HepG2 (cell line): Measurements from ENCODE around the gene STX4. TPM values are rescaled to one million over a fixed set of nuclear protein-coding genes. Genes with fewer than 3 reads are reported as not detected.
A peak's percentile ranks its signal among the peaks of the same experiment; 100 is the strongest.

Experiments used
- AKNA ChIP-seq: sonication (generic); formaldehyde crosslinking; IDR thresholded peaks from 2 replicates; pipeline ENCODE4 v1.4.0; 2020; ENCODE audit warnings: missing genetic modification reagents, borderline replicate concordance
- ATF7 ChIP-seq, 2 experiments: fragments of 450-650 bp in 1 of 2; sonication (generic) in 1 of 2; formaldehyde crosslinking in 1 of 2; IDR thresholded peaks; 2 replicates each; pipeline versions ENCODE4 v1.4.0 to v1.6.1; 2016 to 2020; ENCODE audit warnings: antibody characterized with exemption in 1 of 2, mild to moderate bottlenecking in 1 of 2, missing genetic modification reagents in 1 of 2
- E2F1 ChIP-seq: sonication (generic); formaldehyde crosslinking; IDR thresholded peaks from 2 replicates; pipeline ENCODE4 v1.5.0; 2020; ENCODE audit warnings: missing genetic modification reagents
- ELF3 ChIP-seq: IDR thresholded peaks from 2 replicates; pipeline ENCODE4 v1.6.1; 2016; ENCODE audit warnings: missing genetic modification reagents, missing compliant biosample characterization
- IKZF4 ChIP-seq: sonication (generic); formaldehyde crosslinking; IDR thresholded peaks from 2 replicates; pipeline ENCODE4 v1.5.1; 2020; ENCODE audit warnings: borderline replicate concordance, mild to moderate bottlenecking, low read depth, missing genetic modification reagents; ENCODE audit errors: not compliant biosample characterization
- MZF1 ChIP-seq: sonication (generic); formaldehyde crosslinking; IDR thresholded peaks from 2 replicates; pipeline ENCODE4 v1.8.1; 2023; ENCODE audit warnings: mild to moderate bottlenecking, missing genetic modification reagents, borderline replicate concordance
- NR1H2 ChIP-seq: sonication (generic); formaldehyde crosslinking; IDR thresholded peaks from 2 replicates; pipeline ENCODE4 v1.8.1; 2022; ENCODE audit warnings: low read depth, missing genetic modification reagents, borderline replicate concordance
- PAX8 ChIP-seq: sonication (generic); formaldehyde crosslinking; IDR thresholded peaks from 2 replicates; pipeline ENCODE4 v1.8.0; 2022; ENCODE audit warnings: mild to moderate bottlenecking, missing genetic modification reagents, borderline replicate concordance
- PHB2 ChIP-seq: fragments of 450-650 bp; IDR thresholded peaks from 2 replicates; pipeline ENCODE4 v1.6.1; 2018; ENCODE audit not compliant: partially characterized antibody
- PHF8 ChIP-seq: sonication (generic); formaldehyde crosslinking; IDR thresholded peaks from 2 replicates; pipeline ENCODE4 v1.5.0; 2020; ENCODE audit warnings: missing genetic modification reagents
- RBM39 ChIP-seq: fragments of 200-400 bp; formaldehyde crosslinking; IDR thresholded peaks from one replicate; pipeline ENCODE4 v1.6.1; 2018; ENCODE audit warnings: antibody characterized with exemption, mild to moderate bottlenecking, low read depth, low read length; ENCODE audit not compliant: poor library complexity, severe bottlenecking
- SIX4 ChIP-seq: sonication (generic); formaldehyde crosslinking; IDR thresholded peaks from 2 replicates; pipeline ENCODE4 v1.4.0; 2020; ENCODE audit warnings: missing genetic modification reagents
- TGIF2 ChIP-seq: IDR thresholded peaks from 2 replicates; pipeline ENCODE4 v1.6.1; 2016; ENCODE audit warnings: control low read depth, missing compliant biosample characterization
- ZFY ChIP-seq: sonication (generic); formaldehyde crosslinking; IDR thresholded peaks from 2 replicates; pipeline ENCODE4 v1.4.0; 2020; ENCODE audit warnings: missing genetic modification reagents
- ZNF326 ChIP-seq: sonication (generic); formaldehyde crosslinking; IDR thresholded peaks from 2 replicates; pipeline ENCODE4 v1.4.0; 2020; ENCODE audit warnings: missing genetic modification reagents, borderline replicate concordance
- ZNF33A ChIP-seq: sonication (generic); formaldehyde crosslinking; IDR thresholded peaks from 2 replicates; pipeline ENCODE4 v1.5.1; 2020; ENCODE audit warnings: missing genetic modification reagents, mild to moderate bottlenecking, moderate library complexity, borderline replicate concordance
- ZNF569 ChIP-seq: sonication (generic); formaldehyde crosslinking; IDR thresholded peaks from 2 replicates; pipeline ENCODE4 v1.5.0; 2020; ENCODE audit warnings: mild to moderate bottlenecking, missing genetic modification reagents, moderate library complexity, borderline replicate concordance
- polyA plus RNA-seq, 8 experiments: library from polyadenylated mRNA; depleted of rRNA in 3 of 8; stranded (reverse) in 7 of 8; unstranded in 1 of 8; fragments of >200 nt; fragmentation: Illumina TruSeq in 4 of 8; extraction: Trizol in 4 of 8; gene quantifications; 2 replicates each; pipeline versions ENCODE4 v1.2.1 to v1.2.3, GENCODE V29; 2011 to 2016; ENCODE audit warnings: low read depth in 4 of 8, missing spikeins in 1 of 8, mixed read lengths in 1 of 8; ENCODE audit not compliant: insufficient read depth in 1 of 8
- total RNA-seq, 5 experiments: library from RNA; depleted of rRNA; stranded (reverse); fragments of >200 nt; fragmentation: Illumina TruSeq; extraction: Trizol; gene quantifications; 2 replicates each; pipeline ENCODE4 v1.2.3, GENCODE V29; 2016; ENCODE audit warnings: low read depth in 1 of 5
- TF ChIP-seq, protein P1 (sequence below): fragments of 450-650 bp; IDR thresholded peaks from 2 replicates; pipeline ENCODE4 v1.6.1; 2017; ENCODE audit warnings: mild to moderate bottlenecking
- TF ChIP-seq, protein P2 (sequence below): sonication (generic); formaldehyde crosslinking; IDR thresholded peaks from 2 replicates; pipeline ENCODE4 v1.4.0; 2020; ENCODE audit warnings: mild to moderate bottlenecking, low read depth, missing genetic modification reagents

The STX4 gene
- total and polyA plus RNA-seq, 2 of the 13 experiments (the other 11 are each of a cell fraction or from before 2014, with no cell fraction given), result 29.2 to 34.6 TPM

DNA sequence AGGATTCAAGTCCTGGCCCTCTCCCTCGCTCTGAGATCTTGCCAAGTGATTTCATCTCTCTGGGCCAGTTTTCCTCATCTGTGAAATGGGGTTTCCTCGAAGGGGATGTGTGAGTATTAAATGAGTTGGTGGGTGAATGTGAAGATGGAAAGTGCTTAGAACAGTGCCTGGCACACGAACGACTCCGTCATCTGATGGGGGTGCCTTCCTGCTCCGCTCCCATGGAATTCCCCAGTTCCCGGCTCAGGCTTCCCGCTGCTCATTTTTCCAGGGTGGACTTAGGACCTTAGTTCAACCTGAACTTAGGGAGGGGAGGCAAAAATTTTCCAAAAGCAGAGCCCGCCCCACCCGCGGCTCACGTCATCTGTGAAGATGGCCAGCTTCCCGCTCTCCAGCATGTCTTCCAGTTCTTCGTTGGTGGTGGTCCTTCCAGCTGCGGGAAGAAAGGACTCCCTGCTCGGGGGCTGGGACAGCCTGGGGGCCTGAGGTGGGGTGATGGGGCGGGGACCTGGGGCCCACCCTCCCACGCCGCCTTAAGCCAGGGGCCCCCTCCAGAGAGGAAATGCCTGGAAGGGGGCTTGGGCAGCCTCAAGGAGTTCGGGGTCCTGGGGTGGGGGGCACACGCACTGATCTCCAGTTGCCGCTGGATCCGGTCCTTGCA lies 36.9 kb upstream of the STX4 start (continued):
- TF ChIP-seq SIX4 (CRISPR knock-in tag) (no peak), TGIF2 (CRISPR knock-in tag) (0 out of 2 replicates have a peak, but pooled peaks have one; percentile 55), IKZF4 (CRISPR knock-in tag) (peak; percentile 66), PHF8 (no peak; the same call in 1 of the 2 replicates), NR1H2 (CRISPR knock-in tag) (0 out of 2 replicates have a peak, but pooled peaks have one; percentile 62), RBM39 (no peak), PHB2 (no peak), PAX8 (CRISPR knock-in tag) (no peak), ZNF326 (CRISPR knock-in tag) (no peak), ELF3 (peak; percentile 44; the same call in 1 of the 2 replicates), AKNA (CRISPR knock-in tag) (no peak), MZF1 (CRISPR knock-in tag) (no peak), ZFY (CRISPR knock-in tag) (no peak; the same call in 1 of the 2 replicates), ZNF33A (CRISPR knock-in tag) (no peak), ZNF569 (CRISPR knock-in tag) (no peak), E2F1 (CRISPR knock-in tag) (peak; percentile 81), ATF7 (IDR thresholded peaks at IDR 0.05) (no peak), ATF7 (CRISPR knock-in tag; IDR thresholded peaks at IDR 0.05) (0 out of 2 replicates have a peak, but pooled peaks have one; percentile 56)
- TF ChIP-seq, protein P1, sequence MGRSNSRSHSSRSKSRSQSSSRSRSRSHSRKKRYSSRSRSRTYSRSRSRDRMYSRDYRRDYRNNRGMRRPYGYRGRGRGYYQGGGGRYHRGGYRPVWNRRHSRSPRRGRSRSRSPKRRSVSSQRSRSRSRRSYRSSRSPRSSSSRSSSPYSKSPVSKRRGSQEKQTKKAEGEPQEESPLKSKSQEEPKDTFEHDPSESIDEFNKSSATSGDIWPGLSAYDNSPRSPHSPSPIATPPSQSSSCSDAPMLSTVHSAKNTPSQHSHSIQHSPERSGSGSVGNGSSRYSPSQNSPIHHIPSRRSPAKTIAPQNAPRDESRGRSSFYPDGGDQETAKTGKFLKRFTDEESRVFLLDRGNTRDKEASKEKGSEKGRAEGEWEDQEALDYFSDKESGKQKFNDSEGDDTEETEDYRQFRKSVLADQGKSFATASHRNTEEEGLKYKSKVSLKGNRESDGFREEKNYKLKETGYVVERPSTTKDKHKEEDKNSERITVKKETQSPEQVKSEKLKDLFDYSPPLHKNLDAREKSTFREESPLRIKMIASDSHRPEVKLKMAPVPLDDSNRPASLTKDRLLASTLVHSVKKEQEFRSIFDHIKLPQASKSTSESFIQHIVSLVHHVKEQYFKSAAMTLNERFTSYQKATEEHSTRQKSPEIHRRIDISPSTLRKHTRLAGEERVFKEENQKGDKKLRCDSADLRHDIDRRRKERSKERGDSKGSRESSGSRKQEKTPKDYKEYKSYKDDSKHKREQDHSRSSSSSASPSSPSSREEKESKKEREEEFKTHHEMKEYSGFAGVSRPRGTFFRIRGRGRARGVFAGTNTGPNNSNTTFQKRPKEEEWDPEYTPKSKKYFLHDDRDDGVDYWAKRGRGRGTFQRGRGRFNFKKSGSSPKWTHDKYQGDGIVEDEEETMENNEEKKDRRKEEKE, result no peak
- TF ChIP-seq, protein P2, sequence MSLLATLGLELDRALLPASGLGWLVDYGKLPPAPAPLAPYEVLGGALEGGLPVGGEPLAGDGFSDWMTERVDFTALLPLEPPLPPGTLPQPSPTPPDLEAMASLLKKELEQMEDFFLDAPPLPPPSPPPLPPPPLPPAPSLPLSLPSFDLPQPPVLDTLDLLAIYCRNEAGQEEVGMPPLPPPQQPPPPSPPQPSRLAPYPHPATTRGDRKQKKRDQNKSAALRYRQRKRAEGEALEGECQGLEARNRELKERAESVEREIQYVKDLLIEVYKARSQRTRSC (CRISPR knock-in tag), result no peak
